ENCODE measurements around the gene GLUD2. TPM values are rescaled to one million over a fixed set of nuclear protein-coding genes. Genes with fewer than 3 reads are reported as not detected.

The GLUD2 gene
- total RNA-seq, 3 donors from 2014 or later, result 2.8 to 4.3 (median 4.0) TPM

Other genes with a start within 250 kb of the GLUD2 start
- gene CT47B1, start 171.7 kb upstream of the GLUD2 start, total RNA-seq, result not detected
- not detected for gene CT47A11, start 110.5 kb upstream of the GLUD2 start, total RNA-seq
- not detected for gene CT47A10, start 105.6 kb upstream of the GLUD2 start, total RNA-seq
- gene CT47A9, start 100.7 kb upstream of the GLUD2 start, total RNA-seq, result not detected
- gene CT47A8, start 95.9 kb upstream of the GLUD2 start, total RNA-seq, result not detected
- gene CT47A7, start 91.0 kb upstream of the GLUD2 start, total RNA-seq, result not detected
- not detected for gene CT47A6, start 86.1 kb upstream of the GLUD2 start, total RNA-seq
- gene CT47A5, start 81.3 kb upstream of the GLUD2 start, total RNA-seq, result not detected
- not detected for gene CT47A4, start 76.4 kb upstream of the GLUD2 start, total RNA-seq
- not detected for gene CT47A3, start 71.5 kb upstream of the GLUD2 start, total RNA-seq
- gene CT47A2, start 66.7 kb upstream of the GLUD2 start, total RNA-seq, result not detected
- gene CT47A1, start 61.9 kb upstream of the GLUD2 start, total RNA-seq, result not detected

Data from breast epithelium (tissue), 3 donors.